PFSK-1 (cell line): ENCODE measurements around the gene HMX2.

Experiments used
- FOXP2 ChIP-seq: optimal IDR thresholded peaks from 2 replicates; pipeline ENCODE3; 2011; ENCODE audit warnings: borderline replicate concordance, control low read depth, inconsistent platforms; ENCODE audit not compliant: insufficient read depth; ENCODE audit errors: extremely low read length, extremely low read depth
- POLR2AphosphoS5 ChIP-seq: IDR thresholded peaks from 2 replicates; pipeline ENCODE4 v1.6.1; 2012; ENCODE audit warnings: low read depth, mild to moderate bottlenecking, control low read depth, low read length, moderate library complexity
- SIN3A ChIP-seq: IDR thresholded peaks from 2 replicates; pipeline ENCODE4 v1.6.1; 2012; ENCODE audit warnings: mild to moderate bottlenecking, low read length, moderate library complexity, borderline replicate concordance; ENCODE audit not compliant: insufficient read depth
- TAF1 ChIP-seq: IDR thresholded peaks from 2 replicates; pipeline ENCODE4 v1.6.1; 2012; ENCODE audit warnings: low read length, control low read depth, borderline replicate concordance; ENCODE audit not compliant: insufficient read depth
- TF ChIP-seq, protein P1 (sequence below), 2 experiments: IDR thresholded peaks; 2 replicates each; pipeline versions ENCODE4 v1.6.1 to v1.8.0; 2011 to 2012; ENCODE audit warnings: low read depth in 2 of 2, low read length in 2 of 2, control low read depth in 1 of 2, inconsistent platforms in 1 of 2, mild to moderate bottlenecking in 1 of 2, moderate library complexity in 1 of 2; ENCODE audit not compliant: insufficient read depth in 1 of 2

The HMX2 gene

DNA sequence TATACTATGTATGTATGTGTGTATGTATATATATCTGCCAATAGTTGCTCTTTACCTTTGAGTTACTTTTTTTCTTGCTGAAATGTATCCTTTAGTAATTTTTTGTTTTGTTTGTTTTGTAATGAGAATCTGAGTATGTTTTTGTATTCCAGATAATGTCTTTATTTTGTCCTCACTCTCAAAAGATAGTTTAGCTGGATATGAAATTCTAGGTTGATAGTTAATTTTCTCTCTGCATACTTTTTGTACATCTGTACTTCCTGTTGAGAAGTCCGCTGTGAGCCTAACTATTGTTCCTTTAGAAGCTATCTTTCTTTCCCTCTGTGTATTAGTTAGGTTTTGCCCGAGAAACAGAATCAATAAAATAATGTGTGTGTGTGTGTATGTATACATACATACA lies 35.8 kb downstream of the HMX2 start:
- no peak for TF ChIP-seq POLR2AphosphoS5
- TF ChIP-seq FOXP2 = no peak
- no peak for TF ChIP-seq SIN3A
- TF ChIP-seq, protein P1, sequence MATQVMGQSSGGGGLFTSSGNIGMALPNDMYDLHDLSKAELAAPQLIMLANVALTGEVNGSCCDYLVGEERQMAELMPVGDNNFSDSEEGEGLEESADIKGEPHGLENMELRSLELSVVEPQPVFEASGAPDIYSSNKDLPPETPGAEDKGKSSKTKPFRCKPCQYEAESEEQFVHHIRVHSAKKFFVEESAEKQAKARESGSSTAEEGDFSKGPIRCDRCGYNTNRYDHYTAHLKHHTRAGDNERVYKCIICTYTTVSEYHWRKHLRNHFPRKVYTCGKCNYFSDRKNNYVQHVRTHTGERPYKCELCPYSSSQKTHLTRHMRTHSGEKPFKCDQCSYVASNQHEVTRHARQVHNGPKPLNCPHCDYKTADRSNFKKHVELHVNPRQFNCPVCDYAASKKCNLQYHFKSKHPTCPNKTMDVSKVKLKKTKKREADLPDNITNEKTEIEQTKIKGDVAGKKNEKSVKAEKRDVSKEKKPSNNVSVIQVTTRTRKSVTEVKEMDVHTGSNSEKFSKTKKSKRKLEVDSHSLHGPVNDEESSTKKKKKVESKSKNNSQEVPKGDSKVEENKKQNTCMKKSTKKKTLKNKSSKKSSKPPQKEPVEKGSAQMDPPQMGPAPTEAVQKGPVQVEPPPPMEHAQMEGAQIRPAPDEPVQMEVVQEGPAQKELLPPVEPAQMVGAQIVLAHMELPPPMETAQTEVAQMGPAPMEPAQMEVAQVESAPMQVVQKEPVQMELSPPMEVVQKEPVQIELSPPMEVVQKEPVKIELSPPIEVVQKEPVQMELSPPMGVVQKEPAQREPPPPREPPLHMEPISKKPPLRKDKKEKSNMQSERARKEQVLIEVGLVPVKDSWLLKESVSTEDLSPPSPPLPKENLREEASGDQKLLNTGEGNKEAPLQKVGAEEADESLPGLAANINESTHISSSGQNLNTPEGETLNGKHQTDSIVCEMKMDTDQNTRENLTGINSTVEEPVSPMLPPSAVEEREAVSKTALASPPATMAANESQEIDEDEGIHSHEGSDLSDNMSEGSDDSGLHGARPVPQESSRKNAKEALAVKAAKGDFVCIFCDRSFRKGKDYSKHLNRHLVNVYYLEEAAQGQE (IDR thresholded peaks at IDR 0.05; ENCODE audit: insufficient read depth in 1 of 2, low read depth in 2 of 2, low read length in 2 of 2) = no peak
- no peak for TF ChIP-seq TAF1

DNA sequence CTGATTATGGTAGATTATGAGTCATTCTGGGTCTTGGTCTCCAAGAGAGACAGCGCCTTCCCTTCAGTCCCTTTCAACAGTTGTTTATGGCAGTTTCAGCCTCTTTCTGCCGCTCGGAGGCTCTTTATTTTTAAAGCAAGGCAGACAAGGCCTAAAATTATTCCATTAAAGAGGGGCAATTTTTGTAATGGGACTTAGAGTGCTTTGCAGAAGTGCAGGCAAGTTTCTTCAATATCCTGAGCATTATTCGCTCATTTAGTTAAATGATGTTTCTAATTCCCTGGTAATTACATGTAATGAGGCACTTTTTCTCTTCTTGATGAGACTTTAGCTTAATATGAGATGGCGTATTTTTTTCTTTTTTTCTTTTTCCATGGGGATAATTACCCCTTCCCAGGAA lies 39.8 kb downstream of the HMX2 start:
- TF ChIP-seq SIN3A (no peak), FOXP2 (no peak), POLR2AphosphoS5 (no peak), TAF1 (no peak)
- TF ChIP-seq, protein P1 (IDR thresholded peaks at IDR 0.05; ENCODE audit: insufficient read depth in 1 of 2, low read depth in 2 of 2, low read length in 2 of 2) = no peak

DNA sequence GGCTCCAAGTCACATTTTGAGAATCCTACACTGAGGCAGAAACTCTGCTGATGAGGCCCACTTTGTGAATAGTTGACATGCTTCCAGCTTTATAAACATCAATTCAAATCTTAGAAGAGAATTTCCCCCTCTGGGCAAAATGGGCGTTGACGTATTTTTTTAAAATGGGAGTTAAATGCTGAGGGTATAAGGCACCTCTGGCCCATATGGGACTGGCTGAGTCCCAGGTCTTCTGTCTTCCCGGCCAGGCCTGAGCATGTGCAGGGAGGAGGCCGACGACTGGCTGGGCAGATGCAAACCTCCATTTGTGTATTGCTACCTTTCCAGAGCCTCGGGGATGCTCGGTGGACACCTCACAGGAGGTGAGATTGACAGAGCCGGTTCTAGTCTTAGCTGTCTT lies 44.0 kb downstream of the HMX2 start:
- TF ChIP-seq SIN3A (no peak), TAF1 (no peak)
- TF ChIP-seq, protein P1 (IDR thresholded peaks at IDR 0.05; ENCODE audit: insufficient read depth in 1 of 2, low read depth in 2 of 2, low read length in 2 of 2) = no peak

DNA sequence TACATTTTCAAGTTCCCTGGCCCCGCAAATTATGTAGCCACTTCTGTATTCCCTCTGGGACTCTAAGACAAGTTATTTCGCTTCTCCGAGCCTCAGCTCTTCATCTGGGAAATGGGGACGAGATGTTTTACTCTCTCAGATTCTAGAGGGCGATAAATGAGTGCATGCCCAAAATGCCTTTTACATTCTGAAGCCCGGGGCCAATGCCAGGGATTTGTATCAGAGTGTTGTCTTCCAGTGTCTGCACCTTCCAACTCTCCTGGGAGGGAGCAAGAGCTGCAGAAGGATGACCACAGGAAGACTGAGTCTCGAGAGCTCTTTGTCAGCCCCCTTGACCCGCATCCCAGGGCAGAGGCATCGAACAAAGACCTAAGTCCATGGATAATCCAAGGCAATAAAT lies 46.1 kb downstream of the HMX2 start:
- TF ChIP-seq POLR2AphosphoS5 (no peak), FOXP2 (no peak), TAF1 (no peak), SIN3A (no peak)
- TF ChIP-seq, protein P1 (IDR thresholded peaks at IDR 0.05; ENCODE audit: insufficient read depth in 1 of 2, low read depth in 2 of 2, low read length in 2 of 2) = no peak
